LHCN-M2 (cell line): ENCODE results near the gene NUDT16. TPM values are rescaled to one million over a fixed set of nuclear protein-coding genes. Genes with fewer than 3 reads are reported as not detected.

ENCODE experiments used
- total RNA-seq: library from RNA; depleted of rRNA; stranded (reverse); fragments of >200 nt; gene quantifications from 2 replicates; pipeline ENCODE4 v1.2.3, GENCODE V29; 2014; rRNA removed

NUDT16 gene
- total RNA-seq, 1 experiment from 2014 or later = 15.0 TPM

Other genes with a start within 250 kb of the NUDT16 start
- 176 and 195 TPM in 2 replicates for gene MRPL3, start 121.2 kb downstream of the NUDT16 start, total RNA-seq